Cardiac muscle cell (in vitro differentiated cells and primary cell): Measurements from ENCODE around the gene MLNR. TPM values are rescaled to one million over a fixed set of nuclear protein-coding genes. Genes with fewer than 3 reads are reported as not detected.

ENCODE experiments used
- DNase-seq, 2 donors: peaks; one replicate each; pipeline versions ENCODE4 v3.0.0 to v3.0.0-alpha.2; 2010 to 2017; ENCODE audit warnings: low read depth in 1 of 2, low spot score in 1 of 2
- H3K27ac ChIP-seq: fragments of 200-600 bp; sonication (generic); 2 replicates; pipeline ENCODE4 v1.5.1; 2016
- H3K27me3 ChIP-seq: fragments of 200-600 bp; sonication (generic); 2 replicates; pipeline ENCODE4 v1.6.0; 2016; ENCODE audit warnings: control low read depth
- H3K36me3 ChIP-seq: fragments of 200-600 bp; sonication (generic); 2 replicates; pipeline ENCODE4 v1.5.1; 2016; ENCODE audit warnings: control low read depth
- H3K4me1 ChIP-seq: fragments of 200-600 bp; sonication (generic); 2 replicates; pipeline ENCODE4 v1.8.1; 2017; ENCODE audit warnings: low read depth, mild to moderate bottlenecking, mixed run types
- H3K4me3 ChIP-seq: fragments of 200-600 bp; sonication (generic); 2 replicates; pipeline ENCODE4 v1.5.1; 2016; ENCODE audit warnings: mild to moderate bottlenecking
- H3K9me3 ChIP-seq: fragments of 200-600 bp; sonication (generic); 2 replicates; pipeline ENCODE4 v1.5.1; 2017; ENCODE audit warnings: low read depth, mild to moderate bottlenecking, control low read depth
- CTCF ChIP-seq: IDR thresholded peaks from 2 replicates; pipeline ENCODE4 v1.5.1; 2012; ENCODE audit warnings: low read depth, mild to moderate bottlenecking, low read length
- polyA plus RNA-seq: library from polyadenylated mRNA; unstranded; fragments of >200 nt; fragmentation: Nextera tagmentation; extraction: Ambion mirVana; gene quantifications from 2 replicates; pipeline ENCODE4 v1.2.1, GENCODE V29; 2016
- total RNA-seq: library from RNA; depleted of rRNA; stranded (reverse); fragments of >200 nt; gene quantifications from 2 replicates; pipeline ENCODE4 v1.2.3, GENCODE V29; 2016

MLNR gene
- total and polyA plus RNA-seq, 2 experiments from 2014 or later: not detected

DNA sequence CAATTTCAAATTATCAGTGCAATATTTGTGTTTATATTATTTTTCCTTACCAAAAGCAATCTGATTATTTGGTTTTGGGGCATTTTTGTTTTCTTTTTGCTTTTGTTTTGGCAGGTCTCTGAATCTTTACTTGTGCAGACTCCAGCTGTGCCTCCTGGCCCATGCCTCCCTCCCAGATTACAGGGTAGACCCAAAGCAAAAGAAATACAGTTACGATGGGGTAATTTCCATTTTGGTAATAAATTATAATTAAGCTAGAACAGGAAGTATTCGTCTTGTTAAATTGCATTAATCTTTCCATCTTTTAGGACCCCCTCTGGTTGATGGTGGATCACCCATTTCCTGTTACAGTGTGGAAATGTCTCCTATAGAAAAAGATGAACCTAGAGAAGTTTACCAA lies 29.2 kb upstream of the MLNR start:
- H3K27me3 ChIP-seq: no peaks in the 10 kb centered on the region
- H3K36me3 ChIP-seq: peaks cover 68% of the 10 kb centered on the region
- no peak for TF ChIP-seq CTCF

GRCh38 chr13:49206641-49207040 lies 13.5 kb upstream of the MLNR start:
- Histone ChIP-seq H3K9me3 (no peaks in the 10 kb centered on the region), H3K4me1 (no peaks in the 10 kb centered on the region), H3K27me3 (no peaks in the 10 kb centered on the region), H3K4me3 (no peak overlapping the region), H3K36me3 (peaks cover 54% of the 10 kb centered on the region), H3K27ac (no peak overlapping the region)
- DNase-seq: no peak
- TF ChIP-seq CTCF: no peak

More for the DNA sequence above, 29.2 kb upstream of the MLNR start:
- no peaks in the 10 kb centered on the region for H3K4me1 ChIP-seq
- DNase-seq: no peak
- H3K4me3 ChIP-seq: no peak overlapping the region
- H3K27ac ChIP-seq: no peak overlapping the region
- no peaks in the 10 kb centered on the region for H3K9me3 ChIP-seq

DNA sequence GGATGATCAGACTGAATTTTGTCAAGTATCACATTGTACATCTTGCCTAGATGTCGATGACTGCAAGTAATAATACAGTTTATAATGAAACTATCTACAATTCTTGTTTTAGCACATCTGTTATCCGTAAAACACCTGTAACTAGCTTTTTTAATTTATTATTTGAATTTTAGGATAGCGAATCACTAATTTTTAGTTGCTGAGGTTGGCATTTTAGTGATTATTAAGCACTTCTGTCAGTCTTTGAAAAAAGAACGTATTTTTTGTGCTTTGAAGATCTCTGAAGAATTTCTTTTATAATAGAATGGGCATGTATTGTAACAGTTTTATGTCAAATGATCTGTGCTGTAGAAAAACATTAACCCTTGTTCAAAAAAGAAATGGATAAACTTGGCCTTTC lies 11.5 kb upstream of the MLNR start:
- Histone ChIP-seq H3K27ac (no peak overlapping the region), H3K4me3 (no peak overlapping the region), H3K36me3 (peaks cover 36% of the 10 kb centered on the region), H3K27me3 (no peaks in the 10 kb centered on the region), H3K9me3 (no peaks in the 10 kb centered on the region), H3K4me1 (no peaks in the 10 kb centered on the region)
- DNase-seq: no peak
- TF ChIP-seq CTCF: no peak

GRCh38 chr13:49210114-49210513 lies 10.0 kb upstream of the MLNR start:
- H3K36me3 ChIP-seq: peaks cover 31% of the 10 kb centered on the region
- TF ChIP-seq CTCF: no peak
- H3K27ac ChIP-seq: no peak overlapping the region
- no peaks in the 10 kb centered on the region for H3K9me3 ChIP-seq
- H3K4me1 ChIP-seq: no peaks in the 10 kb centered on the region
- H3K27me3 ChIP-seq: peaks cover under 1% of the 10 kb centered on the region
- H3K4me3 ChIP-seq: no peak overlapping the region
- no peak for DNase-seq

- H3K27me3 ChIP-seq: peaks cover 3% of the 10 kb centered on the region
- H3K4me1 ChIP-seq: no peaks in the 10 kb centered on the region
These were observed 9.5 kb upstream of the MLNR start for GRCh38 chr13:49210669-49211068.

More at GRCh38 chr13:49210669-49211068, 9.5 kb upstream of the MLNR start:
- Histone ChIP-seq H3K27ac (no peak overlapping the region), H3K36me3 (peaks cover 31% of the 10 kb centered on the region), H3K9me3 (no peaks in the 10 kb centered on the region), H3K4me3 (no peak overlapping the region)
- DNase-seq: no peak
- no peak for TF ChIP-seq CTCF
